GM23248 (cell line): ENCODE data around the gene TOMM6. TPM values are rescaled to one million over a fixed set of nuclear protein-coding genes. Genes with fewer than 3 reads are reported as not detected.
A peak's percentile ranks its signal among the peaks of the same experiment; 100 is the strongest.

Source experiments
- DNase-seq: peaks from one replicate; pipeline ENCODE4 v3.0.0-alpha.2; 2015
- H2AFZ ChIP-seq: fragments of 200-600 bp; sonication (generic); 2 replicates; pipeline ENCODE4 v1.6.1; 2016; ENCODE audit warnings: antibody characterized with exemption
- H3F3A ChIP-seq: fragments of 200-600 bp; sonication (generic); 2 replicates; pipeline ENCODE4 v1.6.1; 2016; ENCODE audit warnings: mild to moderate bottlenecking, antibody characterized with exemption, mixed run types; ENCODE audit not compliant: insufficient read depth
- H3K27ac ChIP-seq: fragments of 200-600 bp; sonication (generic); 2 replicates; pipeline ENCODE4 v1.5.1; 2016; ENCODE audit warnings: mild to moderate bottlenecking
- H3K27me3 ChIP-seq: fragments of 200-600 bp; sonication (generic); replicated peaks from 2 replicates; pipeline ENCODE4 v1.6.1; 2016; ENCODE audit warnings: mild to moderate bottlenecking; ENCODE audit not compliant: insufficient read depth
- H3K36me3 ChIP-seq: fragments of 200-600 bp; sonication (generic); 2 replicates; pipeline ENCODE4 v1.6.1; 2016; ENCODE audit warnings: low read depth, mild to moderate bottlenecking
- H3K4me1 ChIP-seq: fragments of 200-600 bp; sonication (generic); 2 replicates; pipeline ENCODE4 v1.6.1; 2016; ENCODE audit warnings: mild to moderate bottlenecking; ENCODE audit not compliant: insufficient read depth
- H3K4me2 ChIP-seq: fragments of 200-600 bp; sonication (generic); one replicate; pipeline ENCODE4 v1.6.1; 2016; ENCODE audit warnings: mild to moderate bottlenecking; ENCODE audit not compliant: unreplicated experiment
- H3K4me3 ChIP-seq: fragments of 200-600 bp; sonication (generic); 2 replicates; pipeline ENCODE4 v1.5.1; 2016; ENCODE audit warnings: mild to moderate bottlenecking
- H3K79me2 ChIP-seq: fragments of 200-600 bp; sonication (generic); 2 replicates; pipeline ENCODE4 v1.6.1; 2016; ENCODE audit warnings: mild to moderate bottlenecking; ENCODE audit not compliant: insufficient read depth
- H3K9ac ChIP-seq: fragments of 200-600 bp; sonication (generic); 2 replicates; pipeline ENCODE4 v1.6.1; 2016; ENCODE audit warnings: mild to moderate bottlenecking
- H3K9me2 ChIP-seq: fragments of 200-600 bp; sonication (generic); 2 replicates; pipeline ENCODE4 v1.6.1; 2016; ENCODE audit warnings: mixed run types, mild to moderate bottlenecking, moderate library complexity; ENCODE audit not compliant: insufficient read depth
- H3K9me3 ChIP-seq: fragments of 200-600 bp; sonication (generic); one replicate; pipeline ENCODE4 v1.6.1; 2017; ENCODE audit warnings: low read depth
- H4K20me1 ChIP-seq: fragments of 200-600 bp; sonication (generic); 2 replicates; pipeline ENCODE4 v1.6.0; 2016; ENCODE audit not compliant: insufficient read depth
- EZH2 ChIP-seq: fragments of 200-600 bp; sonication (generic); IDR thresholded peaks from 2 replicates; pipeline ENCODE4 v1.6.1; 2018; ENCODE audit warnings: antibody characterized with exemption, mild to moderate bottlenecking; ENCODE audit not compliant: insufficient read depth, poor library complexity, severe bottlenecking
- EZH2phosphoT487 ChIP-seq: fragments of 200-600 bp; sonication (generic); IDR thresholded peaks from 2 replicates; pipeline ENCODE4 v1.6.1; 2018; ENCODE audit warnings: antibody characterized with exemption, moderate library complexity, mild to moderate bottlenecking, low read depth; ENCODE audit not compliant: insufficient read depth
- WGBS, 2 experiments: methylation state at CpG; one replicate each; pipeline ENCODE4 v1.1.6; 2015 to 2017; ENCODE audit warnings: low lambda C conversion rate in 2 of 2, low coverage in 1 of 2; ENCODE audit errors: missing lambda C conversion rate in 2 of 2; 5-methylcytosine and 5-hydroxymethylcytosine counted together
- in situ Hi-C: fragments of 300-500 bp; cut with MboI; formaldehyde crosslinking; loops from 2 replicates; pipeline ENCODE4 v1.15.0; 2020
- polyA plus RNA-seq: library from polyadenylated mRNA; unstranded; fragments of >200 nt; fragmentation: Nextera tagmentation; extraction: Ambion mirVana; gene quantifications from 2 replicates; pipeline ENCODE4 v1.2.1, GENCODE V29; 2016
- total RNA-seq: library from RNA; depleted of rRNA; stranded (reverse); fragments of >200 nt; shearing (Covaris generic); gene quantifications from 2 replicates; pipeline ENCODE4 v1.2.3, GENCODE V29; 2014; rRNA removed

TOMM6 gene
- 104 and 136 TPM in 2 replicates for total RNA-seq
- polyA plus RNA-seq, result 204 and 205 TPM in 2 replicates

DNA sequence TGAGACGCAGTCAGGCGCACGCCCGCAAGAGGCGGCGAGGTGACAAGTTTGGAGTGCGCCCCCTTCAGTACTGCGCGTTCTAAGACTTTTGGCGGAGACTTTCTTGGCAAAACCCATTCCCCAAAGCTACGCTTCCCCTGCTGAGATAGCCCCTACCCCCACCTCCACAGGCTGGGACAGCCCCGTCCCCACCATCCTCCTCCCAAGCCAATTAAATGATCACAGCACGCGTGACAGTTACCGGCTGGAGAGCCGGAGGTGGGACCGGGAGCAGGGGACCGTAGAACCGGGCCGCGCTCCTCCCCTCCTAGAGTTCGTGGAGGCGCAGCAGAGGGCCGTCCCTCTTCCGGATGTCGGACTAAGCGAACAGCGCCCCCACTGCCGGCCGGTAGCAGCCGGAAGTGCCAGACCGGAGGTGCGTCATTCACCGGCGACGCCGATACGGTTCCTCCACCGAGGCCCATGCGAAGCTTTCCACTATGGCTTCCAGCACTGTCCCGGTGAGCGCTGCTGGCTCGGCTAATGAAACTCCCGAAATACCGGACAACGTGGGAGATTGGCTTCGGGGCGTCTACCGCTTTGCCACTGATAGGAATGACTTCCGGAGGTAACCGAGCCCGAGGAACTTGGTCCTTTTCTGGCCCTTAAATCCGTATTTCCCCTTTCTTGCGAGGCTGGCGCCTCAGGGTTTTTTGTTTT, at the start of gene TOMM6:
Gene TOMM6, plus strand, starts transcription at position 476 of the 699 bp plus-strand sequence. Its CDS starts 4 bp downstream, at position 480.
- peak within 1 kb of the TSS; percentile 100 for H3K4me3 ChIP-seq
- H3K36me3 ChIP-seq, result peaks cover 26% of the 10 kb centered on the region
- H3K9ac ChIP-seq, result peak within 1 kb of the TSS; percentile 100
- H3K79me2 ChIP-seq, result peaks cover 33% of the 10 kb centered on the region
- peak within 1 kb of the TSS; percentile 98 for H2AFZ ChIP-seq
- H3K4me2 ChIP-seq, result peak within 1 kb of the TSS; percentile 84
- H4K20me1 ChIP-seq, result no peaks in the 10 kb centered on the region
- DNase-seq, result peak; percentile 98
- in situ Hi-C loops, result no loop called here
- peaks cover 4% of the 10 kb centered on the region; the same call in 1 of the 2 replicates for H3K4me1 ChIP-seq
- H3K27ac ChIP-seq, result peak within 1 kb of the TSS; percentile 88
- TF ChIP-seq EZH2, result no peak
- peaks cover 16% of the 10 kb centered on the region for H3F3A ChIP-seq
- no peaks in the 10 kb centered on the region for H3K9me2 ChIP-seq
- no peaks in the 10 kb centered on the region for H3K9me3 ChIP-seq
- no peaks in the 10 kb centered on the region for H3K27me3 ChIP-seq
- WGBS, 2 experiments, result 1 to 2% methylated on average over 50 to 55 of the region's 55 CpGs

DNA sequence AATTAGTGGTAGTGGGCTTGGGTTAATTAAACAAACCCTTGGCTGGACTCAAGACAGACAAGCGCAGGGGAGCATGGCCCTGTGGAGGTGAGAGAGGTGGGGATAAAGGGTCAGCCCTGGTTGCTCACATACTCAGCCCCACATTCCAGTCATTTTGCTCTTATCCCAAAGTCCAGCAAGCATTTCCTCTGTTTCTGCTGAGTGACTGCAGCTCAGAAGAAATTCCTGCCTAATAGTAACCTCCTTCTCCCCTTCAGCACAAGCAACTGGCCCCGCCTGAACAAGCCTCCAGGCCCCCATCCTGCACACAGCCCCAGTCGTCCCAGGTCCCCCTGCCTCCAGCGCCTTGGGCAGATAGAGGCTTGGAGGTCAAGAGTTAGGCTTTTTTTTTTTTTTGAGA, 48.5 kb upstream of the TOMM6 start:
- no peaks in the 10 kb centered on the region for H3K27me3 ChIP-seq
- TF ChIP-seq EZH2 (no peak), EZH2phosphoT487 (no peak)
- in situ Hi-C loops, result no loop called here
- H3K36me3 ChIP-seq, result no peaks in the 10 kb centered on the region
- WGBS, 2 experiments, result 69 to 70% methylated on average over 4 of the region's 4 CpGs
- no peaks in the 10 kb centered on the region; the same call in 1 of the 2 replicates for H3K4me1 ChIP-seq
- no peaks in the 10 kb centered on the region for H3F3A ChIP-seq
- no peak overlapping the region for H3K27ac ChIP-seq
- H3K9me2 ChIP-seq, result no peaks in the 10 kb centered on the region
- H3K4me2 ChIP-seq, result no peak overlapping the region
- no peaks in the 10 kb centered on the region for H3K79me2 ChIP-seq
- H4K20me1 ChIP-seq, result no peaks in the 10 kb centered on the region
- no peak overlapping the region for H3K4me3 ChIP-seq
- no peak for DNase-seq
- no peak overlapping the region for H2AFZ ChIP-seq
- H3K9ac ChIP-seq, result no peak overlapping the region
- no peaks in the 10 kb centered on the region for H3K9me3 ChIP-seq

DNA sequence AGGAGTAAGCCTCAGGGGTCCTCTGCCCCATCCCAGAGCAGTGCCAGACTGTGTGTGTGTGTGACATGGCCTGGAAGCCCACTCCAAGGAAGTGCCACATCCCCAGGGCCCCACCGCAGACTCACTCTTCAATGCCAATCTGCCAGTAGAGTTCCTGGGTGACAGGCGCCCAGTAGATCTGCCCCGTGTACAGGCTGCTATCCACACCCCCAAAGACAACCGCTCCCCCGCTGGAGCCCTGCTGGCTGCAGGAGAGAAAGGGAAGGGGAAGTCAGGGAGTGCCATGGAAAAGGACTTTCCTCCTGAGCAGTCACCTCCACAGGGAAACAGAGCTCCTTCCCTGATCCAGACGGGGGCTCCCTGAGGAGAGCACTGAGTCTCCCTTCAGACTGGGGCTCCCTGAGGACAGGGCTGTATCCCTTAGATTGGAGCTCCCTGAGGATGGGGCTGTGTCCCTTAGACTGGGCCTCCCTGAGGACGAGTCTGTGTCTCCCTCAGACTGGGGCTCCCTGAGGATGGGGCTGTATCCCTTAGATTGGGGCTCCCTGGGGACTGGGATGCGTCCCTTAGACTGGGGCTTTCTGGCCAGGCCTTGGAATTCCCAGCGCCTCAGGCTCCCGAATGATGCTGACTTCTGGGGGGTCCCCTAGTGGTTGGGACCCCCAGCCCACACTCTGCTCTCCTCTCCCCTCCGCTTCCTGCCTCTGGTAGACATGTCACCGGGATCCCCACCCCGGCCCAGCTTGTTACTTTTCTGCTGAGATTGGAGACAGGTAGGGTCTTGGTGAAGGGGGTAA, 46.9 kb upstream of the TOMM6 start:
- no peak overlapping the region for H3K4me2 ChIP-seq
- no peaks in the 10 kb centered on the region for H4K20me1 ChIP-seq
- in situ Hi-C loops, result no loop called here
- no peaks in the 10 kb centered on the region for H3K79me2 ChIP-seq
- H3K9ac ChIP-seq, result no peak overlapping the region
- no peak overlapping the region for H2AFZ ChIP-seq
- H3K9me2 ChIP-seq, result no peaks in the 10 kb centered on the region
- H3K4me1 ChIP-seq, result no peaks in the 10 kb centered on the region; the same call in 1 of the 2 replicates
- H3K4me3 ChIP-seq, result no peak overlapping the region
- no peaks in the 10 kb centered on the region for H3F3A ChIP-seq
- no peak for TF ChIP-seq EZH2
- TF ChIP-seq EZH2phosphoT487, result no peak
- no peaks in the 10 kb centered on the region for H3K9me3 ChIP-seq
- 80 to 83% methylated on average over 13 of the region's 13 CpGs for WGBS, 2 experiments
- H3K27ac ChIP-seq, result no peak overlapping the region
- no peaks in the 10 kb centered on the region for H3K27me3 ChIP-seq
- no peak for DNase-seq
- H3K36me3 ChIP-seq, result no peaks in the 10 kb centered on the region

DNA sequence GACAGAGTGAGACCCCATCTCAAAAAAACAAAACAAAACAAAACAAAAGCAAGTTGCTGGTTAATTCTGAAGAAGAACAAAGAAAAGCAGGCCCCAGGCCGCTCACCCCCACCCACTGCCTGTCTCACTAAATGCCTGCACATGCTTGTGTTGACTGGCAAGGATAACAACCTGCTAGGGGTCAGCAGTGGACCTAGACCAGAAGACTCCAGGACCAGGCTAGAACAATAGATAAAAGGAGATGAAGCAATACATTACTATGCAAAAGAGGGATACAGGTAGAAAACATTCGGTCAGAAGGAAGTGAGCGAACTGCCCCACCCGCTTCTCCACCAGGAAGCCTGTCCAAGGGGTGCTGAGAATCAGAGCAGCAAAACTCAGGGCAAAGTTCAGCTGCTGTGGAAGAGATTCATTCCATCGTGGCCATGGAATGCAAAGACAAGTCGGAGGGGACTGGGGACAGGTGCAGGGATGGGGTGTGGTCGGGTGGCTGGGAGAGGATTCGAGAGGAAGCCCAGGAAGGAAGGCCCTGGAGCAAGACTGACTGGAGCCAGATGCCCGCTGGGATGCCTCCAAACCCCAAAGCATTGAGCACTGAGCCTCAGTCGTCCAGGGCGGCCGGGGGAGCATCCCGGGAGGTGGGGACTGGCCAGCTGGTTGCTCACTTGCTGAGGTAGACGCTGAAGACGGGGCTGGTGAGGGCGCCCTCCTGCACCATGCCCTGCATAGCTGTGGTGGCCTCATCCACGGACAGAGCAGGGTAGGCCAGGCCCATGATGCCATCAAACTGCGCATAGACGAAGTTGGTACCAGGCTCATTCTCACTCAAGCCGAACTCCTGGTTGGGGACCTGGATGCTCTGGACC, 45.6 kb upstream of the TOMM6 start:
- no peaks in the 10 kb centered on the region for H3F3A ChIP-seq
- in situ Hi-C loops, result no loop called here
- no peaks in the 10 kb centered on the region for H3K36me3 ChIP-seq
- no peaks in the 10 kb centered on the region; the same call in 1 of the 2 replicates for H3K27me3 ChIP-seq
- H4K20me1 ChIP-seq, result no peaks in the 10 kb centered on the region
- WGBS, 2 experiments, result 78 to 84% methylated on average over 14 to 20 of the region's 20 CpGs
- H2AFZ ChIP-seq, result no peak overlapping the region
- no peaks in the 10 kb centered on the region for H3K9me2 ChIP-seq
- H3K9me3 ChIP-seq, result no peaks in the 10 kb centered on the region
- no peaks in the 10 kb centered on the region for H3K4me1 ChIP-seq
- DNase-seq, result no peak
- no peak overlapping the region for H3K27ac ChIP-seq
- H3K9ac ChIP-seq, result no peak overlapping the region
- TF ChIP-seq EZH2, result no peak
- H3K79me2 ChIP-seq, result no peaks in the 10 kb centered on the region
- H3K4me2 ChIP-seq, result no peak overlapping the region
- H3K4me3 ChIP-seq, result no peak overlapping the region
